GM12891 (cell line): ENCODE results near the gene BTD. TPM values are rescaled to one million over a fixed set of nuclear protein-coding genes. Genes with fewer than 3 reads are reported as not detected.
A peak's percentile ranks its signal among the peaks of the same experiment; 100 is the strongest.

Experiments used
- DNase-seq: peaks from one replicate; pipeline ENCODE4 v3.0.0; 2011; ENCODE audit warnings: low spot score; ENCODE audit not compliant: insufficient read length
- FAIRE-seq: peaks from 2 replicates; lab custom pipeline; 2011; peaks lifted over from hg19 to GRCh38; lab: Jason Lieb, UNC
- PAX5 ChIP-seq: IDR thresholded peaks from 2 replicates; pipeline ENCODE4 v1.6.1; 2011; ENCODE audit warnings: low read length, moderate library complexity, mild to moderate bottlenecking; ENCODE audit not compliant: insufficient read depth, severe bottlenecking
- POLR2A ChIP-seq: IDR thresholded peaks from 2 replicates; pipeline ENCODE4 v1.6.1; 2011; ENCODE audit warnings: low read depth, low read length, control low read depth
- POLR2AphosphoS5 ChIP-seq: IDR thresholded peaks from 2 replicates; pipeline ENCODE4 v1.6.1; 2011; ENCODE audit warnings: low read depth, low read length, control low read depth
- POU2F2 ChIP-seq: IDR thresholded peaks from 2 replicates; pipeline ENCODE4 v1.6.1; 2011; ENCODE audit warnings: low read depth, mild to moderate bottlenecking, control low read depth, low read length, moderate library complexity
- SPI1 ChIP-seq: IDR thresholded peaks from 2 replicates; pipeline ENCODE4 v1.6.1; 2011; ENCODE audit warnings: low read depth, low read length, control low read depth
- TAF1 ChIP-seq: IDR thresholded peaks from 2 replicates; pipeline ENCODE4 v1.6.1; 2011; ENCODE audit warnings: low read depth, low read length, control low read depth
- polyA plus RNA-seq: library from polyadenylated mRNA; unstranded; fragments of >200 nt; gene quantifications from one replicate; pipeline ENCODE4 v1.2.1, GENCODE V29; 2012; ENCODE audit warnings: low read depth, missing spikeins, inconsistent platforms; ENCODE audit not compliant: missing spikeins

BTD gene, protein sequence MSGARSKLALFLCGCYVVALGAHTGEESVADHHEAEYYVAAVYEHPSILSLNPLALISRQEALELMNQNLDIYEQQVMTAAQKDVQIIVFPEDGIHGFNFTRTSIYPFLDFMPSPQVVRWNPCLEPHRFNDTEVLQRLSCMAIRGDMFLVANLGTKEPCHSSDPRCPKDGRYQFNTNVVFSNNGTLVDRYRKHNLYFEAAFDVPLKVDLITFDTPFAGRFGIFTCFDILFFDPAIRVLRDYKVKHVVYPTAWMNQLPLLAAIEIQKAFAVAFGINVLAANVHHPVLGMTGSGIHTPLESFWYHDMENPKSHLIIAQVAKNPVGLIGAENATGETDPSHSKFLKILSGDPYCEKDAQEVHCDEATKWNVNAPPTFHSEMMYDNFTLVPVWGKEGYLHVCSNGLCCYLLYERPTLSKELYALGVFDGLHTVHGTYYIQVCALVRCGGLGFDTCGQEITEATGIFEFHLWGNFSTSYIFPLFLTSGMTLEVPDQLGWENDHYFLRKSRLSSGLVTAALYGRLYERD
- 4.8 TPM for polyA plus RNA-seq

DNA sequence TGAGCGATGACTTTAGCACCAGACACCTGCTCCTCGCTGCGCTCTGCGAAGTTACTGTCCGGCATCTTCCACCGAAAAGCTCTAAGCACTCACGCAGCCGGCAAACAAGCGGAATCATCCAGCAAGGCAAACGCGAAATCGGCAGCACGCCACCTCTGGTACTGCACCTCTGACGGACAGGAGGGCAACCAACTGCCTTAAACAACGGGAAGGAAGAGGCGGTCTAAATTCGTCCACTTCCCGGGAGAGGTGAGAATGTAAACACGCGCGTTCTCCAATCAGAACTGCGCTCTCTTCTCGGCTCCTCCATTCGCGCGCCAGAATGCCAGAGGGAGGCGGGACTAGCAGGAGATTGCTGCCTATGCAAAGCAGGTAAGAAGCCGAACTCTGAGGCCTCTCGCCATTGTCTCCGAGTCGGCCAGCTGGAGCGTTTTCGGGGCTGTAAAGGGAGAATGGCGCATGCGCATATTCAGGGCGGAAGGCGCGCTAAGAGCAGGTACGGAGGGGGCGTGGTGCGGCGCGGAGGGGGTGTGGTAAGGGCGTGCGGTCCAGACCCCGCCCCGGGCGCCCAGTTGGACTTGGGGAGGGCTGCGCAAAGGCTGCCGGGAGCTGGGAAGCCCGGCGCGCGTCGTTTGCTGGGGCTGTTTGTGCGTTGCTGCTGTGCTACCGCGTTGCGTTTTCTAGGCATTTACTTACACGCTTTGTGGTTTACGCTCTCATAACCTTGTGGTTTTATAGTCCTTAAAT lies at the start of gene BTD, which contains the start of gene HACL1:
BTD (plus strand) TSS at position 347 of the 747 bp plus-strand sequence. CDS start 33,695 bp downstream, outside the sequence.
HACL1 (minus strand) TSS at position 171 of the 747 bp plus-strand sequence; CDS start at position 65, 106 bp downstream.
- FAIRE-seq (peak; percentile 98), DNase-seq (peak; percentile 73)
- peak; percentile 72 for TF ChIP-seq POLR2A
- no peak for TF ChIP-seq PAX5
- TF ChIP-seq TAF1 = peak; percentile 61; the same call in 1 of the 2 replicates
- peak; percentile 78 for TF ChIP-seq POLR2AphosphoS5
- peak; percentile 24; the same call in 1 of the 2 replicates for TF ChIP-seq SPI1
- TF ChIP-seq POU2F2 = peak; percentile 83

DNA sequence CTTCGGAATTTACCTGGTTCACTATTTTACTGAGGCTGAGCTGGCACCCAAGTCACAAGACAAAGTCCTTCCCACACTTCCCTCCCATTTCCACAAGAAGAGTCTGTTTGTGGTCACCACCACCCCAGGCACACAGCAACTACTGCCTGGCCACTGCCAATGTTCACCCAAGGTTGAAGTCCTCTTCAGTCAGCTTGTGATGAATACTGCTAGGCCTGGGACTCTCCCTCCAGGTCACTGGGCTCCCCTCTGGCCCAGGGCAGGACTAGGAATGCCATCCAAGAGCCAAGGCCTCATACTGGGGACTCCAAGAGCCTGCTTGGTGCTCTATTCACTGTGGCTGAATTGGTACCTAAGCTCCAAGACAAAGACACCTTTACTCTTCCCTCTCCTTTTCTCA lies 49.6 kb upstream of the BTD start:
- DNase-seq = no peak
- no peak for FAIRE-seq
- no peak for TF ChIP-seq PAX5
- TF ChIP-seq POLR2A = no peak
- TF ChIP-seq POLR2AphosphoS5 = no peak
- no peak for TF ChIP-seq TAF1
- no peak for TF ChIP-seq SPI1
- no peak for TF ChIP-seq POU2F2

DNA sequence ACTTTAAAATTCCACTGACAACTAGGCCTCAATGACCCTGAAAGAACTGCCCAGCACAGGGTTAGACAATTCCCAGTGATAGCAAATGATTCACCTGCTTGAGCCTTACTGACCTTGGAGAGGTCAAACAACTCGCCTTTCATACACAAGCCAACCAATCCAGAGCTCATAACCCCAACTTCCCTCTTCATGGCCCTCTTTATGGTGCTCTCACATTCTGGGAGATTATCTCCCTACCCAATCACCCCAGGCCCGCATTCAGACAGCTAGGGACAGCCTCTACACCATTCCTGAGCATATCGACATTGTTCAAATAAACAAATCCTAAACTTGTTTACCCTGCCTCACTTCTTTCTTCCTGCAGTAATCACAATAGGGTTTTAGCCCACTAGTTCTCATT lies 47.8 kb upstream of the BTD start:
- no peak for FAIRE-seq
- no peak for DNase-seq
- TF ChIP-seq POLR2AphosphoS5 (no peak), TAF1 (no peak), POLR2A (no peak), PAX5 (no peak)

DNA sequence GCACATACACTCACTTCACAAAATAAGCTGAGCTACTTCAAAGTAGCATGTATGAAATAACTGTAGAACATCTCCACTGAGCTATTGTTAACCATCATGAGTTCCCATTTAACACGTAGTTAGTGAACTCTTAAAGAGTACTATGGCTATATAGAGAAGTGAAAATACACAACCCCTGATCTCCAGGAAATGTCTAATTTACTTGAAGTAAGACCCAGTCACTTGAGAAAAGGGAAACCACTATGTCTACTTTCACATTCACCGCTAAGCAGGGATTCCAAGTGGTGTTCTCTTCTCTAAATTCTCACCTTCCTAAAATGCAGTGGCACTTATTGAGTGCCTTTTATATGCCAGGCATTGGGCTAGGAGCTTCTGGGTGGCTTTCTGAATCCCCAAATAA lies 45.0 kb upstream of the BTD start:
- FAIRE-seq (peak; percentile 33), DNase-seq (peak; percentile 5)
- TF ChIP-seq SPI1 (peak; percentile 88), TAF1 (no peak), PAX5 (no peak), POU2F2 (no peak), POLR2A (no peak), POLR2AphosphoS5 (no peak)

DNA sequence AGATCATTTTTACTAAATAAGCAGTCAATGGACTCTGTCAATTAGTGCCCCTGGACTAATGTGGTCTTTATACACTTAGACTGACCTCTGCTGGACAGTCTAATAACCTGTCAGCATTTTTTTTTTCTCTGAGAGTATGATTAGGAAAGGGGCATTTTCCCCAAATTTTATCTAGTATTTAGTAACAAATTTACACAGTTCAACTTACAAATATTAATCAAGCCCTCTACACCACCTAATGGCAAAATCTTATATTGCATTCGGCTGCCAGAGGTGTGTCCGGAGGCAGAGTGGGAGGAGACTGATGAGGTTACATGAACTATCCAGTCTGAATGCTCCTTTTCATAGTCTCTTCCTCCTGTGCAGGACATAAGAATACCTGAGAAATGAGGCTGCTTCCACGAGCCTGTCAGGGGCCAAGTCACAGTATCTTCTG lies 44.0 kb upstream of the BTD start:
- peak; percentile 13 for DNase-seq
- TF ChIP-seq SPI1 = no peak
- TF ChIP-seq POLR2AphosphoS5 = no peak
- no peak for TF ChIP-seq POU2F2
- no peak for TF ChIP-seq TAF1
- TF ChIP-seq POLR2A = no peak
- TF ChIP-seq PAX5 = no peak
- peak; percentile 81 for FAIRE-seq

DNA sequence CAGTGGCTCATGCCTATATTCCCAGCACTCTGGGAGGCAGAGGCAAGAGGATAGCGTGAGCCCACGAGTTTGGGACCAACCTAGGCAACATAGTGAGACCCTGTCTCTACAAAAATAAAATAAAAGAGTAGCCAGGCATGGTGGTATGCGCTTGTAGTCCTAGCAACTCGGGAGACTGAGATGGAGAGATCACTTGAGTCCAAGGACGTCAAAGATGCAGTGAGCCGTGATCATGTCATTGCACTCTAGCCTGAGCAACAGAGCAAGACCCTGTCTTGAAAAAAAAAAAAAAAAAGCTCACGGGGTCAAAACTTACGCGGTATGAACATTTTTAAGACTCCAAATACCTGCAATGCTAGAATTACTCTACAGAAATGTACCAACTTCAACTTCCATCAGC lies 43.0 kb upstream of the BTD start:
- DNase-seq (no peak), FAIRE-seq (no peak)
- TF ChIP-seq POLR2AphosphoS5 (no peak), PAX5 (no peak), SPI1 (no peak), POLR2A (no peak), POU2F2 (no peak), TAF1 (no peak)

DNA sequence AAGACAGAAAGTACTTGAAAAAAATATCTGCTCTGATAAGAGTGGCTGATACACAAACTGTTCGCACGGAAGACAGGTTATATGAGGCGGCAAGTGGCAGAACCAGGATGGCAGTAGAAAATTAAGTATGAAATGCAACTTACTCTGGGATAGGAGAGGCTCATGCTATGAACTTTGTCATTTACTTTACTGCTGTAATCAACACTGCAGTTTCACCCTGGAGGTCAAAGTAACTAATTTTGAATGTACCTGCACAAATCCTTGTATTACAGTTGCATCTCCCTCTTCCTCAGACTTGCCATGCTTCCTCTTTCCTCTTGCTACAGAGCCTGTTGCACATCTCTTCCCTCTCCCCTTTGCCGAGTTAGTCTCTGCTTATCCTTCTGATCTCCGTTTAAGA lies 39.0 kb upstream of the BTD start:
- no peak for TF ChIP-seq TAF1
- TF ChIP-seq POLR2A = no peak
- no peak for TF ChIP-seq POU2F2
- no peak for TF ChIP-seq SPI1
- no peak for TF ChIP-seq POLR2AphosphoS5
- TF ChIP-seq PAX5 = no peak
- no peak for DNase-seq
- FAIRE-seq = no peak

DNA sequence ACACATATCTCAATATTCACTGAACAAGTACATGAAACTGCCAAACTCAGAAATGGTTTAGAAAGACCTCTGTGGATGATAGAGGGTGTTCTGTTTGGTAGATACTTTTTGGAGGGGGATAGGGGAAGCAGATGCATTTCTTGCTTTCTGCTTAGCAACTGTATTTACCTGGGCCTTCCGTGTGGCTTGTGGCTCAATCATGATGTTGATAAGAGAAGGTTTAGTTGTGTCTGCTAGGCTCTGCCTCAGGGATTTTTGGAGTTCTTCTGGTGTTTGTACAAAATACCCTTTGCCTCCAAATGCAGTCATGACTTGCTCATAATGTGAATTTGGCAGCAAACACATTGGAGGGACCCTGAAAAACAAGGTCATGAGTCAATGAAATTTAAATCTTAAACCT lies 38.4 kb upstream of the BTD start:
- TF ChIP-seq POLR2AphosphoS5 (no peak), POLR2A (no peak), SPI1 (no peak)
- DNase-seq (no peak), FAIRE-seq (no peak)

DNA sequence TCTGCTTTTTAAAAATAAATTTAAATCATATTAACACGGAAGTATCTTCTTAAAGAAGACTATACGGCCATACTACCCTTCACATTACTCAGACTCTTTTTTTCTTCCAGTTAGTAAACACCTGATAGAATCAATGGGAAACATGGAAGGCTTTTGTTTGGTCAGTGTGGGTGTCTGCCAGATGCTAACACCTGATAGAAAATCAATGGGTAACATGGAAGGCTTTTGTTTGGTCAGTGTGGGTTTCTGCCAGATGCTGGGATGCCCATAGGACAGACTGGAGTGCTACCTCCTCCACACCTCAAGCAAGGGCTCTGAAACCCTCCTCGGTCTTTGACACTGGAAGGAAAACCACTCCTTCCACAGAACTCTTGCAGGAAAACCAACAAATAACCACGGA lies 29.4 kb upstream of the BTD start:
- FAIRE-seq (no peak), DNase-seq (no peak)
- TF ChIP-seq POU2F2 (no peak), PAX5 (no peak), POLR2AphosphoS5 (no peak), POLR2A (no peak), TAF1 (no peak), SPI1 (no peak)
